Muscle layer of colon (tissue), 2 donors: ENCODE data around the gene TBC1D9.

Experiments used
- H3K27ac ChIP-seq: one replicate; pipeline ENCODE4 v1.7.0; 2013; ENCODE audit warnings: low read depth, mild to moderate bottlenecking, low read length, moderate library complexity
- H3K27me3 ChIP-seq, 2 donors: one replicate each; pipeline ENCODE4 v1.7.0; 2013; ENCODE audit warnings: low read length in 2 of 2, mild to moderate bottlenecking in 2 of 2; ENCODE audit not compliant: insufficient read depth in 2 of 2, control insufficient read depth in 1 of 2
- H3K36me3 ChIP-seq: one replicate; pipeline ENCODE4 v1.7.0; 2013; ENCODE audit warnings: mild to moderate bottlenecking, low read length; ENCODE audit not compliant: insufficient read depth
- H3K4me1 ChIP-seq: one replicate; pipeline ENCODE4 v1.7.0; 2013; ENCODE audit warnings: mild to moderate bottlenecking, low read length; ENCODE audit not compliant: insufficient read depth
- H3K4me3 ChIP-seq, 2 donors: one replicate each; pipeline ENCODE4 v1.7.0; 2013; ENCODE audit warnings: low read length in 2 of 2, low read depth in 1 of 2, mild to moderate bottlenecking in 1 of 2, moderate library complexity in 1 of 2
- H3K9ac ChIP-seq: one replicate; pipeline ENCODE4 v1.7.0; 2013; ENCODE audit warnings: low read length
- H3K9me3 ChIP-seq: one replicate; pipeline ENCODE4 v1.7.0; 2013; ENCODE audit warnings: mild to moderate bottlenecking, low read length
- donor health status: abdominal sarcoma.
- donor health status: Adenocarcinoma of cecum.

TBC1D9 gene

DNA sequence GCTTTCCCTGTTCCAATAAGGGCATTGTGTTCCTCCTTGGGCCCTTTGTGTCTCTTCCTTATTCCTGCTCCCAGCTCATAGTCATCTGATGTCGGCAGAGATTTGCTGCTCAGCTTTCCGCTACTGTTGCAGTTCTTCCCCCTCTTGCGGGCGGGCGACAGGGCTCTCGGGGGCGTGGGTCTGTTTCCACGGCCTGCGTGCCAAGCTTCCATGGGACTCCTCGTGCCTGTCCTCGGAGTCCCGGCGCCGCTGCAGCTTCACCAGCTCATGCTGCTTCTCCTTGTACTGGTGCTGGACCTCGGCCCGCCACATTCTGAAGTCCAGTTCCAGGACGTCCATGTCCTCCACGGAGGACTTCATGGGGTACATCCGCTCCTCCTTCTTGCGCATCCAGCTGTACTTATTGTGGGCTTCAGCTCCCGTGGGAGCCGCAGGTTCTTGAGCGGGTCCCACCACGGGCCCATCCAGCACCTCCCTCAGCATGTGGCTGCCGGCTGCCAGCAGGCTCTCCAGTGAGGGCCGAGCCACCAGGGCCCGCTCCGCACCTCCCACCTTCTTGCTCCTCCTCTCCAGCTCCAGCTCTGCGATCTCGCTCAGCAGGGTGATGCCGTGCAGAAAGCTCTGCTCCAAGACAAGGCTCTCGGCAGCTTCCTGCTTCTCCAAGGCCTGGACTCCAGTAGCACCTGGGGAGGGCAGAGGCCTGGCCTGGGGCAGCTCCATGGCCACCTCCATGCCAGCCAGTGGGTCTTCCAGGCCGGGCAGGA is 113.3 kb downstream of the TBC1D9 start:
- Histone ChIP-seq H3K9me3 (no peaks in the 10 kb centered on the region), H3K27me3 (no peaks in the 10 kb centered on the region), H3K4me3 (no peak overlapping the region), H3K4me1 (no peaks in the 10 kb centered on the region), H3K36me3 (no peaks in the 10 kb centered on the region), H3K27ac (no peak overlapping the region), H3K9ac (no peak overlapping the region)

DNA sequence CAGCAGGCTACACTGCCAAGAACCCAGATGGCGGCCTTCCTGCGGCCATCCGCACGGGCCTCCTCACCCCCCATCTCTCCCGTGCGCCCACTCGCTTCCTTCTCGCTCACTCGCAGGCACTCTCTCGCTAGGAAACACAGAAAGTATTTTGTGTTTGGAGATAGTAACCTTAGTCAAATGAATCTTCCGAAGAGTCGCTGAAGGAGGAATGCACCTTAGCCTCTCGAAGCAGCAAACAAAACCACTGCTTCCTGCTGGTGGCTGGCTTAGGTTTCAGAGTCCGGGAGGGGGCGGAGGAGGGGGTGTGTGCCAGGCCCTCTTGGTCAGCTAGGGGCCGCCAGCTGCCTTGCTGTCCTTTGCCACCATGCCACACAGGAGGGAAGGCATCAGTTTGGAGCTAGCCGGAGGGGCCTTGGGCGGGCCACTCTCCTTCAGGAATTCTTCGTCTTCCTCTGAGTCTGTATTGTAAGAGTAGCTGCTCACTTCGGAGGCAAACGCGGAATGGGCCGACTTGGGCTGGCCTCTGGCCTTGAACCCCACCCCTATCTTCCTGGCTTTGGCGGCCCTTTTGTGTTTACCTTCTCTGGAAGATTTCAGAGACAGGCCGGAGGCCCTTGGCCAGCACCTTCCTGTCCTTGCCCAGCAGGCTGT is 114.3 kb downstream of the TBC1D9 start:
- Histone ChIP-seq H3K4me1 (no peaks in the 10 kb centered on the region), H3K27ac (no peak overlapping the region), H3K36me3 (no peaks in the 10 kb centered on the region), H3K4me3 (no peak overlapping the region), H3K9ac (no peak overlapping the region), H3K27me3 (no peaks in the 10 kb centered on the region), H3K9me3 (no peaks in the 10 kb centered on the region)

DNA sequence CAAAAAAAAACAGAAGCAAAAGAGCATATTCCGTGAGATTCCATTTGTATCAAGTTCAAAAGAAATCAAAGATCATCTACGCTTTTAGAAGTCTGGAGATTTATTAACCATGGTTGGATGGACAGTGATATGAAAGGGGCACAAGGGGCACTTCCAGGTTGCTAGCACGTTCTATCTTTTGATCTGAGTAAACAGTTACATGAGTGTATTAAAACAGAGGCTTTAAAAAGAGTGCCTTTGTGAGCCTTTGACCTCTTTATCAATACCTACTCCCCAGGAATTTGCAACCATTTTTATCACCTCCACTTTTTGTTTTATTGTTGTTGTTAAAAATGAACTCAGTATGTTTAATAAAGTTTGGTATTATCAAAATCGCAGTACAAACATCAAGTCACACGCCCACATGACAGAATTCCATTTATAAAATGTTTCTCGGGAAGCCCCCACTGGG is 115.1 kb downstream of the TBC1D9 start:
- no peaks in the 10 kb centered on the region for H3K36me3 ChIP-seq
- no peak overlapping the region for H3K9ac ChIP-seq
- no peaks in the 10 kb centered on the region for H3K9me3 ChIP-seq
- no peaks in the 10 kb centered on the region for H3K27me3 ChIP-seq
- no peak overlapping the region for H3K4me3 ChIP-seq
- H3K27ac ChIP-seq = no peak overlapping the region
- no peaks in the 10 kb centered on the region for H3K4me1 ChIP-seq

DNA sequence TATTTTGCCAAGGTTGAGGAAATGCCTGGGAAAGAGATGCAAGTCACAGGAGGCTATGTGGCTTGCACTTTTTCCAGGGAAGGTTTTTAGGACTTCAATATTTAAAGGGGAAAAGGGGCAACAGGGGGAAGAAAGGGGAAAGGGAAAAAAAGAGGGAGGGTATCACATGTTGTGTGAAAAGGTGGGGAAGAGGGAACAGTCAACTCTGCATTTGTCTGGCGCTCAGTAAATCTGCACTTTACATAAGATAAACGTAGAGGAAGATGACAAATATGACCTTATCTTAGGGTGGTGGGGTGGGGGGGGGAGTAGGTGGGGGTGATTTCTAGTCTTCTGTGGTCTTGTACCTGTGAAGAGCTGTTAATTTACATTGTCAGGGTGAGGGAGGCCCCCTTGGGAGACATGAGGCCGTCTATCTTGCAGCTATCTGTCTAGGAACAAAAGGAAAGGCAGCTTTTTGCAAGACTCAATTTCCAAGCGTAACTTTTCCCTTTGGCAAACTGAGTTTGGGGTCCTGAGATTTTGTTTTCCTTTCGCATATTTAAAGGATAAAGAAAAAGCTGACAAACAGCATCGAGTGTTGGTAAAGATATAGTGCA is 115.9 kb downstream of the TBC1D9 start:
- Histone ChIP-seq H3K27me3 (no peaks in the 10 kb centered on the region), H3K9ac (no peak overlapping the region), H3K9me3 (no peaks in the 10 kb centered on the region), H3K27ac (no peak overlapping the region), H3K36me3 (no peaks in the 10 kb centered on the region), H3K4me3 (no peak overlapping the region), H3K4me1 (no peaks in the 10 kb centered on the region)

DNA sequence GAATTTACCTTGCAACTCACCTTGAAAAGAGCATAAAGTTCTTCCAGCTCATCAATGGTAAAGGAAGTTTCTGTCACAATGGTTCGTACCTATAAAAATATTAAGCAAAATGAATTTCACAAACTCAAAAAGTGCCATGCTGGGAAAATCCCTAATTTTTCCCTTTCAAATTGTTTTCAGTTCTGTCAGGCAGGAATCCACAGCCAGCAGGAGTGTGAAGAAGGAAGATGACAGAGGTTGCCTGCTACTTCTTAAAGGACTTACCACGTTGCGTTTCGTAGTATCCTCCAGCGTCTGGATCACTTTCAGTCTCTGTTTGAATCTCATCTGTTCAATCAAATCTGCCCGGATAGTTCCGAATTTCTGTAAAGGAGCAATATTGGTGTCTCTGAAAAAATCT is 117.1 kb downstream of the TBC1D9 start:
- H3K9ac ChIP-seq = no peak overlapping the region
- no peaks in the 10 kb centered on the region for H3K36me3 ChIP-seq
- H3K27ac ChIP-seq = no peak overlapping the region
- H3K9me3 ChIP-seq = no peaks in the 10 kb centered on the region
- H3K4me1 ChIP-seq = no peaks in the 10 kb centered on the region
- H3K4me3 ChIP-seq = no peak overlapping the region
- no peaks in the 10 kb centered on the region for H3K27me3 ChIP-seq

DNA sequence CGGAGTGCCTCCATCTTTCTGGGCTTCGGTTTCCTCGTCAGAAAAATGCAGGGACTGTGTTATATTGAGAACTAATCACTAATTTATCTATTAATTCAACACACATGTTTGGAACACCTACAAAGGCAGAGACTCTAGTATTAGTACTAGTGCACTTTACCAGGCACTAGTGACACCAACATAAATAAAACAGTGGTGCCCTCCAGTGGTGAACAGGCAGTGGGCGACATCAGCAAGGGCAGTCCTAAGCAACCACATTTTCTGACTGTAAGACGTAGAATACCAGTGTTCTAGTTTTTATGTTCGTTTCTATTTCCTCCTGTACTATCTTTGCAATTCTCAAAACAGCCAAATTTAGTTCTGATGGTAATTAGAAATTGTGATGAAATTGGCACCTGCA is 118.3 kb downstream of the TBC1D9 start:
- H3K36me3 ChIP-seq = no peaks in the 10 kb centered on the region
- H3K27ac ChIP-seq = no peak overlapping the region
- H3K27me3 ChIP-seq = no peaks in the 10 kb centered on the region
- no peaks in the 10 kb centered on the region for H3K9me3 ChIP-seq
- H3K4me3 ChIP-seq = no peak overlapping the region
- H3K9ac ChIP-seq = no peak overlapping the region
- H3K4me1 ChIP-seq = no peaks in the 10 kb centered on the region

DNA sequence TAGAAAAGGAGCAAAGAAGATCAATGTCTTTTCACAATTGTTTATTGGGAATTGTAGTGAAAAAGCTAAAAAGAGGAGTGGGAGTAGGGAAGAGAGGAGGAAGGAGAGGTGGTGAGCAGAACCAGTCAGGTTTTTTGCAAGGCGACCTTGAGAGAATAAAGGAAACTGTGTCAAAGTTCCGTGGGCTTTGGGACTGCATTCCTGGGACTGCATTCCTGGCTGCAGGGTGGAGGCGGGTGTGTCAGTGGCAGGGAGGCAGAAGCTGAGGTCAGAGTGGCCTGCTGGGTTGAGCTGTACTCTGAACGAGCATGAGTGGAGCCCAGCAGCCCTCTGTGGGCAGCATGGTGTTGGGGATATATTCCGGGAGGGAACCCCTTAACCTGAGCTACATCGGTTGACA is 120.6 kb downstream of the TBC1D9 start:
- no peaks in the 10 kb centered on the region for H3K36me3 ChIP-seq
- no peak overlapping the region for H3K27ac ChIP-seq
- H3K9ac ChIP-seq = no peak overlapping the region
- no peak overlapping the region for H3K4me3 ChIP-seq
- no peaks in the 10 kb centered on the region for H3K9me3 ChIP-seq
- no peaks in the 10 kb centered on the region for H3K4me1 ChIP-seq
- no peaks in the 10 kb centered on the region for H3K27me3 ChIP-seq

DNA sequence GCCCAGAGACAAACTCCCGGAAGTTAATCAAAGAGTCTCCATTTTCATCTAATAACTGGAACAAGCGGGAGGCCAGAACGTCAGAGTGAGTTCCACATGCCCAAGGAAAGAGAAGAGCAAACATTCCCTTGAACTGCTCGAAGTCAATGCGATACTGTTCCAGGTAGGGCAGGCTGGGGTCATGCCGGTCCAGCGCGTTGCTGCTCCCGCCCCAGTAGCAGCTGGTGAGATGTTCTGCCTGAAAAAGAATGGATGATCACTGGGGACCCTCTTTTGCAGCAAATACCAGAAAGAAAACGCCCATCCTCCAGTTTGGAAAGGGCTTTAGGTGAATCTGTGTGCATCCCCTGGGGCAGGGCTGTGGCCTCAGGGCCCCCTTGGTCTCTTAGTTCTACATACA is 122.2 kb downstream of the TBC1D9 start:
- Histone ChIP-seq H3K4me3 (no peak overlapping the region), H3K27me3 (no peaks in the 10 kb centered on the region), H3K9me3 (no peaks in the 10 kb centered on the region), H3K9ac (no peak overlapping the region), H3K36me3 (no peaks in the 10 kb centered on the region), H3K4me1 (no peaks in the 10 kb centered on the region), H3K27ac (no peak overlapping the region)

DNA sequence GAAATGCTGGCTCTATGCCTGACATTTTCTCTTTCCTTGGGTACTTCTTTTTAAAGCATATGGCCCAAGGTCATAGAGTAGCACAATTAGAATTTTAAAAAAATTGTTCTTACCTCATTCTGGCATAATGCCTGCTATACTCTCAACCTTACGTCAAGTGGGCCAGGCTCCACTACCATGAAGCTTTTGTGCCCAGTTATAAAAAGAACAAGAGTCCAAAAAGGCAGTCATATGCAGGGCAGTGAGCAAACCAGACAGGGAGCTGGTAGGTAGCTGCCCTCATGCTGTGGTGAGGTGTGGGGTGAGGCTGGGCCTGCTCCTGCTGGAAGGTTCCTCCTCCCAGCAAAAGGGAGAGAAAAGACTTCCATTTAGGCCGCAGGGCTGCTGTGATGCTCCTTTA is 123.1 kb downstream of the TBC1D9 start:
- Histone ChIP-seq H3K4me3 (no peak overlapping the region), H3K27me3 (no peaks in the 10 kb centered on the region), H3K9me3 (no peaks in the 10 kb centered on the region), H3K36me3 (no peaks in the 10 kb centered on the region), H3K9ac (no peak overlapping the region), H3K4me1 (no peaks in the 10 kb centered on the region), H3K27ac (no peak overlapping the region)

DNA sequence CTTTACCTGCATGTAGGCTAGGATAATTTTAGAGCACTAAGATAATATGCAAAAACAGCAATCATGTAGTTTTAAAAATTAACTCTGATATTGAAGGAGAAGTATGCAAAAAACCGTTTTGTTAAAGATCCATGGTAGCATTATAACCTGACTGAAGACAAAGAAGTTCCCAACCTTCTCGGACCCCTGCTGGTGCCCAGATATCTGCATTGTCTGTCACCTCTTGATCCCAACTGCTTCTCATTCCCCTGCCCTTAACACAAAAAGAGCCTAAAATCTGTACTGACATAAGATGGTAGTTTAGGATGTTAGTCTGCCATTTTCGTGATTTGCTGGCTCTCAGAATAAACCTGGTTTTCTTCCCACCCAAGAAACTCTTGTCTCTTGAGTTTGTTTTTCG is 125.9 kb downstream of the TBC1D9 start:
- Histone ChIP-seq H3K9me3 (no peaks in the 10 kb centered on the region), H3K36me3 (peaks cover 8% of the 10 kb centered on the region), H3K27ac (no peak overlapping the region), H3K27me3 (no peaks in the 10 kb centered on the region), H3K9ac (no peak overlapping the region), H3K4me3 (no peak overlapping the region), H3K4me1 (no peaks in the 10 kb centered on the region)

DNA sequence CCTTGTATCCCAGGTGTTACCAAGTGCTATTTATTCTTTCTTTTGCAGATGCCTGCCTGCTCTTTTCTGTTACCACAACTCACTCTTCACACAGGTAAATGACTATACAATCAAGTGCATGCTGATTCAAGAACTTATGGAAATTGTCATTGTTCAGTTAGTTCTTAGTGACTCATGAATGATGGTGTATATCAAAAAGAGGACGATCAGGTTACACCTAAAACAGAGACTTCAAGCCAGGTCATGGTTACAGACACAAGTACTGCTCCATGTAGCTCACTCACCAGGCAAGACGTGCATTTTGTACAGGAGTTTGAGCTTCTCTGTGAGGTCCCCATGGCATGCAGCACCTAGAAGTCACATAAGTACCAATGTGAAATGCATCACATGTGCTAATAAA is 128.2 kb downstream of the TBC1D9 start:
- Histone ChIP-seq H3K4me3 (no peak overlapping the region), H3K9ac (no peak overlapping the region), H3K4me1 (no peaks in the 10 kb centered on the region), H3K9me3 (no peaks in the 10 kb centered on the region), H3K27me3 (no peaks in the 10 kb centered on the region), H3K27ac (no peak overlapping the region), H3K36me3 (peaks cover 8% of the 10 kb centered on the region)
